NCI-H748 (cell line): ENCODE measurements around the gene KIF5A.
"Not testable (repeated sequence)": the region's sequence is repeated elsewhere in the genome, so short reads cannot be mapped to it uniquely, and the experiment has no call there.

Experiments used
- DNase-seq: peaks from one replicate; lab custom pipeline; 2025; ENCODE audit not compliant: unreplicated experiment; lab: John Stamatoyannopoulos, UW

Gene KIF5A

GRCh38 chr12:57617942-57618341, 68.1 kb downstream of the KIF5A start:
- no peak for DNase-seq

GRCh38 chr12:57618431-57618830, 68.6 kb downstream of the KIF5A start:
- DNase-seq = not testable (repeated sequence)

GRCh38 chr12:57618966-57619433, 69.2 kb downstream of the KIF5A start:
- no peak for DNase-seq

GRCh38 chr12:57619434-57620244, 69.8 kb downstream of the KIF5A start:
- DNase-seq = no peak

GRCh38 chr12:57620245-57620935, 70.5 kb downstream of the KIF5A start:
- no peak for DNase-seq

- DNase-seq = peak; percentile 33
Measured at GRCh38 chr12:57620936-57621496, 71.2 kb downstream of the KIF5A start.

- DNase-seq = peak; percentile 62
Measured at GRCh38 chr12:57621497-57622292, 71.9 kb downstream of the KIF5A start.

GRCh38 chr12:57622293-57623245, 72.7 kb downstream of the KIF5A start:
- DNase-seq = no peak

GRCh38 chr12:57623385-57623784, 73.5 kb downstream of the KIF5A start:
- no peak for DNase-seq

GRCh38 chr12:57623811-57624390, 74.1 kb downstream of the KIF5A start:
- DNase-seq = no peak

- DNase-seq = no peak
Measured at GRCh38 chr12:57624441-57625220, 74.8 kb downstream of the KIF5A start.

GRCh38 chr12:57625261-57626032, 75.6 kb downstream of the KIF5A start:
- DNase-seq = no peak

GRCh38 chr12:57626111-57626920, 76.5 kb downstream of the KIF5A start:
- no peak for DNase-seq

- no peak for DNase-seq
Measured at GRCh38 chr12:57626921-57627445, 77.1 kb downstream of the KIF5A start.

- DNase-seq = no peak
Measured at GRCh38 chr12:57627501-57628279, 77.8 kb downstream of the KIF5A start.
